IMR-90 (cell line): ENCODE results near the gene SPSB2. TPM values are rescaled to one million over a fixed set of nuclear protein-coding genes. Genes with fewer than 3 reads are reported as not detected.
A peak's percentile ranks its signal among the peaks of the same experiment; 100 is the strongest.

ENCODE experiments used
- ATAC-seq: fragments of 200-7000 bp; cut with Tn5 transposase; 2 replicates; pipeline ENCODE4 v1.9.1; 2020; ENCODE audit warnings: low read depth, mild to moderate bottlenecking, moderate library complexity
- BruUV-seq: library from RNA; stranded (reverse); fragments of 400-500 nt; replicated peaks from 2 replicates; lab custom pipeline; 2021; lab: Mats Ljungman, UMichigan
- CTCF ChIA-PET: fragments of 300-600 bp; formaldehyde crosslinking; extraction: SDS; loops from one replicate; lab custom pipeline; 2021; ENCODE audit warnings: antibody characterized with exemption; lab: Yijun Ruan, JAX
- POLR2A ChIA-PET: fragments of 300-600 bp; sonication (Branson Sonifier 250); formaldehyde crosslinking; loops from one replicate; lab custom pipeline; 2022; ENCODE audit warnings: antibody characterized with exemption; ENCODE audit not compliant: unreplicated experiment; lab: Charles Lee
- DNase-seq: peaks from one replicate; pipeline ENCODE4 v3.0.0; 2013
- H2AFZ ChIP-seq: replicated peaks from 2 replicates; pipeline ENCODE3; 2013; ENCODE audit warnings: low read length, mild to moderate bottlenecking; ENCODE audit not compliant: poor library complexity
- H2AK5ac ChIP-seq: 2 replicates; pipeline ENCODE4 v1.6.1; 2013; ENCODE audit warnings: low read depth, low read length, inconsistent platforms
- H2AK9ac ChIP-seq: replicated peaks from 2 replicates; pipeline ENCODE3; 2013; ENCODE audit warnings: mild to moderate bottlenecking, low read depth, low read length, moderate library complexity; ENCODE audit not compliant: poor library complexity
- H2BK120ac ChIP-seq: 2 replicates; pipeline ENCODE4 v1.6.1; 2013; ENCODE audit warnings: low read depth, low read length, inconsistent platforms
- H2BK15ac ChIP-seq: 3 replicates; pipeline ENCODE4 v1.6.1; 2013; ENCODE audit warnings: low read depth, low read length, inconsistent platforms
- H2BK20ac ChIP-seq: 2 replicates; pipeline ENCODE4 v1.6.1; 2013; ENCODE audit warnings: low read depth, mild to moderate bottlenecking, inconsistent platforms, low read length, moderate library complexity
- H2BK5ac ChIP-seq: 2 replicates; pipeline ENCODE4 v1.6.1; 2013; ENCODE audit warnings: mild to moderate bottlenecking, low read depth, low read length, inconsistent platforms; ENCODE audit not compliant: poor library complexity, severe bottlenecking
- H3K14ac ChIP-seq: replicated peaks from 2 replicates; pipeline ENCODE4 v1.6.1; 2013; ENCODE audit warnings: low read depth, low read length, inconsistent platforms
- H3K18ac ChIP-seq: 2 replicates; pipeline ENCODE4 v1.6.1; 2013; ENCODE audit warnings: low read depth, low read length, control low read depth
- H3K23ac ChIP-seq: 2 replicates; pipeline ENCODE4 v1.6.1; 2013; ENCODE audit warnings: low read depth, low read length, inconsistent platforms
- H3K27ac ChIP-seq: 2 replicates; pipeline ENCODE4 v1.5.1; 2013; ENCODE audit warnings: mild to moderate bottlenecking, control low read depth, low read length; ENCODE audit not compliant: insufficient read depth
- H3K27me3 ChIP-seq: 2 replicates; pipeline ENCODE4 v1.6.1; 2013; ENCODE audit warnings: low read length; ENCODE audit not compliant: control insufficient read depth, insufficient read depth
- H3K36me3 ChIP-seq: 2 replicates; pipeline ENCODE4 v1.6.1; 2013; ENCODE audit warnings: low read length, mixed read lengths; ENCODE audit not compliant: control insufficient read depth, insufficient read depth
- H3K4ac ChIP-seq: 2 replicates; pipeline ENCODE4 v1.6.1; 2013; ENCODE audit warnings: low read depth, low read length, inconsistent platforms
- H3K4me1 ChIP-seq: 2 replicates; pipeline ENCODE4 v1.6.1; 2013; ENCODE audit warnings: low read length, mixed read lengths; ENCODE audit not compliant: control insufficient read depth, insufficient read depth
- H3K4me2 ChIP-seq: 2 replicates; pipeline ENCODE4 v1.6.1; 2013; ENCODE audit warnings: low read depth, mild to moderate bottlenecking, control low read depth, low read length, moderate library complexity
- H3K4me3 ChIP-seq: 2 replicates; pipeline ENCODE4 v1.5.1; 2013; ENCODE audit warnings: low read depth, mild to moderate bottlenecking, control low read depth, low read length, moderate library complexity; ENCODE audit not compliant: insufficient read depth
- H3K56ac ChIP-seq: 2 replicates; pipeline ENCODE4 v1.6.1; 2013; ENCODE audit warnings: low read length, inconsistent platforms; ENCODE audit not compliant: insufficient read depth; ENCODE audit errors: extremely low read depth
- H3K79me1 ChIP-seq, 2 experiments: 2 replicates each; pipeline ENCODE4 v1.6.1; 2013; ENCODE audit warnings: low read length in 2 of 2, inconsistent platforms in 1 of 2, low read depth in 1 of 2
- H3K9ac ChIP-seq: 2 replicates; pipeline ENCODE4 v1.6.1; 2013; ENCODE audit warnings: low read depth, low read length, control low read depth
- H3K9me1 ChIP-seq: 2 replicates; pipeline ENCODE4 v1.6.1; 2013; ENCODE audit warnings: low read length, inconsistent platforms; ENCODE audit not compliant: insufficient read depth
- H3K9me3 ChIP-seq: 2 replicates; pipeline ENCODE4 v1.6.1; 2013; ENCODE audit warnings: low read length; ENCODE audit not compliant: control insufficient read depth, insufficient read depth
- H4K20me1 ChIP-seq: 2 replicates; pipeline ENCODE4 v1.6.1; 2013; ENCODE audit warnings: low read length, inconsistent platforms; ENCODE audit not compliant: insufficient read depth
- H4K5ac ChIP-seq: 2 replicates; pipeline ENCODE4 v1.6.1; 2013; ENCODE audit warnings: mild to moderate bottlenecking, low read depth, low read length, control low read depth
- H4K8ac ChIP-seq, 2 experiments: 2 replicates each; pipeline ENCODE4 v1.6.1; 2013; ENCODE audit warnings: low read depth in 2 of 2, low read length in 2 of 2, control low read depth in 1 of 2, inconsistent platforms in 1 of 2
- H4K91ac ChIP-seq: 2 replicates; pipeline ENCODE4 v1.6.1; 2013; ENCODE audit warnings: low read depth, low read length, inconsistent platforms; ENCODE audit not compliant: insufficient read depth
- BHLHE40 ChIP-seq: fragments of 150-350 bp; IDR thresholded peaks from 2 replicates; pipeline ENCODE4 v1.6.1; 2016; ENCODE audit warnings: mild to moderate bottlenecking, low read depth, low read length
- CTCF ChIP-seq: conservative IDR thresholded peaks from 2 replicates; pipeline ENCODE4 v1.5.1; 2012; ENCODE audit warnings: mild to moderate bottlenecking, low read depth, low read length, improper control_type of control experiment
- FOS ChIP-seq: fragments of 150-350 bp; IDR thresholded peaks from 2 replicates; pipeline ENCODE4 v1.6.1; 2016; ENCODE audit warnings: low read depth, low read length
- MAZ ChIP-seq: IDR thresholded peaks from 2 replicates; pipeline ENCODE4 v1.6.1; 2012; ENCODE audit warnings: low read depth, mild to moderate bottlenecking, low read length, improper control_type of control experiment, moderate library complexity, borderline replicate concordance
- MXI1 ChIP-seq: IDR thresholded peaks from 2 replicates; pipeline ENCODE4 v1.6.1; 2012; ENCODE audit warnings: low read depth, mild to moderate bottlenecking, low read length, moderate library complexity, borderline replicate concordance
- RAD21 ChIP-seq: IDR thresholded peaks from 2 replicates; pipeline ENCODE4 v1.6.1; 2012; ENCODE audit warnings: low read length, improper control_type of control experiment
- RFX5 ChIP-seq: IDR thresholded peaks from 2 replicates; pipeline ENCODE4 v1.8.0; 2012; ENCODE audit warnings: low read depth, mild to moderate bottlenecking, low read length, moderate library complexity
- SMC3 ChIP-seq: fragments of 150-350 bp; IDR thresholded peaks from 2 replicates; pipeline ENCODE4 v1.6.1; 2016; ENCODE audit warnings: low read depth, mild to moderate bottlenecking, antibody characterized with exemption, low read length, moderate library complexity
- USF2 ChIP-seq: fragments of 150-350 bp; IDR thresholded peaks from 2 replicates; pipeline ENCODE4 v1.6.1; 2017; ENCODE audit warnings: mild to moderate bottlenecking, antibody characterized with exemption, low read length, low read depth
- whole genome bisulfite sequencing, 2 experiments: methylation state at CpG; one replicate each; pipeline versions ENCODE4 v1.1.5 to v1.1.7; 2013; ENCODE audit warnings: missing lambda C conversion rate in 2 of 2; ENCODE audit not compliant: insufficient read length in 1 of 2; ENCODE audit errors: extremely low coverage in 2 of 2; 5-methylcytosine and 5-hydroxymethylcytosine counted together
- dilution Hi-C: fragments of 300-500 bp; cut with HindIII; formaldehyde crosslinking; loops from one replicate; pipeline ENCODE4 v1.14.3; 2018; ENCODE audit warnings: low sequenced_read_pairs; ENCODE audit not compliant: unreplicated experiment
- in situ Hi-C: fragments of 300-500 bp; cut with MboI; formaldehyde crosslinking; loops from 3 replicates; pipeline ENCODE4 v1.14.3; 2019; ENCODE audit warnings: low sequenced_read_pairs, inconsistent platforms, mixed read lengths
- intact Hi-C: fragments of 100-400 bp; cut with micrococcal nuclease; formaldehyde crosslinking; loops from 2 replicates; pipeline ENCODE4 v1.10.0; 2022
- polyA plus RNA-seq, 3 experiments: library from polyadenylated mRNA; depleted of rRNA; stranded (reverse); fragments of >200 nt; gene quantifications; 2 replicates each; pipeline ENCODE4 v1.2.3, GENCODE V29; 2012; ENCODE audit warnings: low replicate concordance in 1 of 3
- total RNA-seq: library from RNA; depleted of rRNA; stranded (reverse); fragments of >200 nt; gene quantifications from 2 replicates; pipeline ENCODE4 v1.2.3, GENCODE V29; 2012

Gene SPSB2
- total and polyA plus RNA-seq, 2 of the 4 experiments (the other 2 are of a cell fraction) = 1.3 to 4.1 TPM

GRCh38 chr12:6872073-6873048, 742 bp downstream of the SPSB2 start:
- Histone ChIP-seq H3K79me1 (peaks cover 32 to 67% of the 10 kb centered on the region in 2 experiments), H2BK5ac (peak overlapping the region; percentile 63), H3K4ac (peak overlapping the region; percentile 87), H2BK15ac (no peak overlapping the region), H4K91ac (peak overlapping the region; percentile 52), H3K23ac (peak overlapping the region; percentile 54), H2BK120ac (peak overlapping the region; percentile 33; the same call in 1 of the 2 replicates), H3K56ac (peak overlapping the region; percentile 62; the same call in 1 of the 2 replicates), H4K5ac (no peak overlapping the region), H2AFZ (peak overlapping the region; percentile 87), H2BK20ac (no peak overlapping the region), H3K9ac (peak overlapping the region; percentile 94), H3K36me3 (peaks cover 36% of the 10 kb centered on the region), H2AK9ac (peak overlapping the region; percentile 97), H3K4me1 (peaks cover 15% of the 10 kb centered on the region), H4K8ac (peak overlapping the region; percentile 40 to 61; a peak in 1 of 4 replicates), H3K14ac (peak overlapping the region; percentile 77), H3K27me3 (no peaks in the 10 kb centered on the region), H3K9me3 (no peaks in the 10 kb centered on the region), H3K18ac (no peak overlapping the region; the same call in 1 of the 2 replicates), H3K4me3 (peak overlapping the region; percentile 95), H3K4me2 (peak overlapping the region; percentile 92), H3K27ac (peak overlapping the region; percentile 91), H4K20me1 (peaks cover 51% of the 10 kb centered on the region), H2AK5ac (peak overlapping the region; percentile 84), H3K9me1 (no peaks in the 10 kb centered on the region)
- dilution Hi-C loops (no loop called here), intact Hi-C loops (loop anchor here (1.0 to 5.0 kb wide), 3 partner anchors 19 to 240 kb away; no protein-coding TSS in a partner anchor), in situ Hi-C loops (no loop called here)
- ATAC-seq = peak; percentile 48
- DNase-seq = peak; percentile 64
- WGBS, 2 experiments = 3% methylated on average over 11 of the region's 40 CpGs; no CpG with 5 or more reads in 1 of the 2 experiments
- no TSS peak for BruUV-seq
- peak; percentile 39 for TF ChIP-seq SMC3
- peak; percentile 52 for TF ChIP-seq RAD21
- TF ChIP-seq FOS = no peak
- peak; percentile 96 for TF ChIP-seq MXI1
- TF ChIP-seq USF2 = no peak; the same call in 1 of the 2 replicates
- TF ChIP-seq BHLHE40 = peak; percentile 10; the same call in 1 of the 2 replicates
- TF ChIP-seq MAZ = peak; percentile 62; the same call in 1 of the 2 replicates
- peak; percentile 89 for TF ChIP-seq CTCF
- no peak for TF ChIP-seq RFX5
- ChIA-PET CTCF (interaction anchor here (0.6 to 3.0 kb wide), 14 partner anchors 9 to 146 kb away, joined by 3 to 17 read pairs (median 3); partner anchors contain the start of genes CDCA3, LPCAT3, MLF2 and USP5), POLR2A (interaction anchor here (1.0 to 1.9 kb wide), 2 partner anchors 19 to 72 kb away, joined by 4 to 12 read pairs; no protein-coding TSS in a partner anchor)
